ENCODE measurements around the gene PDS5B.

- TF ChIP-seq EZH2 (IDR thresholded peaks at IDR 0.05; ENCODE audit: insufficient read depth, poor library complexity, severe bottlenecking) = no peak
- no peak for TF ChIP-seq EZH2phosphoT487 (IDR thresholded peaks at IDR 0.05; ENCODE audit: insufficient read depth, low read depth)
Observed at GRCh38 chr13:32728327-32728726, 142.1 kb downstream of the PDS5B start.
